GM21737 (cell line): Measurements from ENCODE around the gene SELENOW.
"Not testable (repeated sequence)": the region's sequence is repeated elsewhere in the genome, so short reads cannot be mapped to it uniquely, and the experiment has no call there.

Source experiments
- ATAC-seq: cut with Tn5 transposase; IDR thresholded peaks from one replicate; pipeline ENCODE4 v1.9.1; 2021; ENCODE audit warnings: mild to moderate bottlenecking, moderate library complexity; ENCODE audit not compliant: unreplicated experiment

SELENOW gene

DNA sequence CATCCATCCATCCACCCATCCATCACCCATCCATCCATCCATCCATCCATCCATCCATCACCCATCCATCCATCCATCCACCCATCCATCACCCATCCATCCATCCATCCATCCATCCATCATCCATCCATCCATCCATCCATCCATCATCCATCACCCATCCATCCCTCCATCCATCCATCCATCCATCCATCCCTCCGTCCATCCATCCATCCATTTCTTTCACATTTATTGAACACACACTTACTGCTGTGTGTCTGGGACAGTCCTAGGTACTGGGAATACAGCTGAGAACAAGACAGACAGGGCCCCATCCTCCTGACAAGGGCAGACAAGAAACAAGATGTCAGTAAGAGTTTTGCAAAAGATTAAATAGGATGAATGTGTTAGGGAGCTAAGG lies 39.7 kb downstream of the SELENOW start:
- ATAC-seq, result not testable (repeated sequence)

DNA sequence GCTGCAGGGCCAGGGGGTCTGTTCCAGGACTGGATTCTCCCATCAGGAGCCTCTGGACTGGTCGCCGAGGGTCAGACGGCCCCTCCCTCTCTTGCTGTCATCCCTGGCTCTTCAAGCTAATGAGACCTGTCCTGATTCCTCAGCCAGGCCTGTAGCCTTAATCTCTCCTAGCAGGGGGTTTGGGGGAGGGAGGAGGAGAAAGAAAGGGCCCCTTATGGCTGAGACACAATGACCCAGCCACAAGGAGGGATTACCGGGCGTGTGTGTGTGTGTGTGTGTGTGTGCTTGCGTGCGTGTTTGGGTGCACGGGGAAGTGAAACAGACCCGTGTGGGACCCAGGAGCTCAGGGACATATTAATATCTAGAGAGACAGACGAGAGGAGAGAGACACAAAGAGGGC lies 41.4 kb downstream of the SELENOW start:
- ATAC-seq, result no peak

DNA sequence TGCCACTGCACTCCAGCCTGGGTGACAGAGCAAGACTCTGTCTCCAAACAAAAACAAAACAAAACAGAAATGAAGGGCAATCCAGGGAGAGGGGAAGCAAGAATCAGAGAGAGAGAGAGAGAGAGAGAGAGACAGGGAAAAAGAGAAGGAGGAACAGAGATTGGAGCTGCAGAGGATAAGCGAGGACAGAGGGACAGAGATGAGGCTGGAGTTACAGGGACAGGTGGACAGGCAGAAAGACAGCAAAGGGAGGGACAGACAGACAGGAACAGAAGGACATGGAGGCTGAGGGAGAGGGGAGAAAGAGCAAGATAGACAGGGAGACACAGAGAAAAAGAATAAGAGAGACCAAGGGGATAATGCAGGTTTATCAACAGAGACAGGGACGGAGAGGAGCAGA lies 41.9 kb downstream of the SELENOW start:
- ATAC-seq, result no peak

DNA sequence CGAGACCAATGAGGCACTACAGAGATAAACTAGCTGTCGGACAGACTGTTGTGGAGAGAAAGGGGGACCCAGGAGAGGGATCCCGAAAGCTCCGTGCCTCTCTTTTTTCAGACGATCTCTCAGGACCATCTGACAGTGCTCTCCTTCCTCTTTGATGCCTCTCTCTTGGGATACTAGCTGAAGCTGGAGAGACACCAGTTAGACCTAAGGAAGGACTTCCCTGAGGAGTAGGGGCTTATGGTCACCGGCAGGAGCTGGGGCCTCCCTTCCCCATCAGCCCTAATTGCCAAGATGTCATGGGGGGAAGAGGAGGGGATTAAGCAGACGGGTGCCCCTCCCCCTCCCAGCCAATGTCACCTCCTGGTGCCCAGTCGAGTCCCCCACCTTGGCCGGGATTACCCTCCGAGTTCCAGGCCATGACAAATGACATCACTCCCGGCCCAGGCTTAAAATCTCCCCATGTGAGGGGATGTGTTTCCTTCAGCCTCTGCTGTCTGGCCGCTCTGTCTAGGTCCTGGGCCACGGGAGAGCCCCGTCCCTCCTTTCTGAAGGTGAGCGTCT lies 43.0 kb downstream of the SELENOW start, which contains the start of gene CRX:
Gene CRX, plus strand, starts transcription at position 478 of the 561 bp plus-strand sequence. CDS start 12,507 bp downstream, outside the sequence.
- no peak for ATAC-seq

DNA sequence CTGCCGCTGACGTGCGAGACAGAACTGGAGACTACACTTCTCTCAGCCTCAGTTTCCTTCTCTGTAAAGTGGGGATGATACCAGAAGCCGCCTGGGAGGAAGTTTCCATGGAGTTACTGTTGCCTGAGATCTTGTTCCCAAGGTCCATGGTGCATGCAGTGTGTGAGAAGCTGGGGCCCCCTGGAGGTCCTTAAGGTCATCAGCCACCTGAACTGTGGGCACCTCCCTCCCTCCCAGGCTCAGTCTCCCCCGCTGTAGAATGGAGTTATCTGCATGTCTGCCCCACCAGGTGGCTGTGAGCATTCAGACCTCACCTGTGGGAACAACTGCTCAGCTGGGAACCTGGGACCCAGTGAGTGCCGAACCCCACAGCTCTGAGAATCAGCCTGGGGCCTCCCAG lies 45.9 kb downstream of the SELENOW start:
- ATAC-seq, result no peak

DNA sequence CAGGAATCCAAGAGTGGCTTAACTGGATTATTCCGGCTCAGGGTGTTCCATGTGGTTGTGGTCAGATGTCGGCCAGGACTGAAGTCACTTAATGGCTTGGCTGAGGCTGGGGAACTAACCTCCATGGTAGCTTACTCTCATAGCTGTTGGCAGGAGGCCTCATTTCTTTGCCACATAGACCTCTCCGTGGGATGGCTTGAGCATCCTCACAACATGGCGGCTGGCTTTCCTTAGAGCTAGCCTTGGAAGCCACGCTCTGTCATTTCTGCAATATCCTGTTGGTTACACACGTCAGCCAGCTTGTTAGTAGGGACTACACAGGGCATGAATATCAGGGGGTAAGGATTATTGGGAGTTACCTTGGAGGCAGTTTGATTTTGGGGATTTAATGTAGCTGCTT lies 48.3 kb downstream of the SELENOW start:
- ATAC-seq, result no peak

DNA sequence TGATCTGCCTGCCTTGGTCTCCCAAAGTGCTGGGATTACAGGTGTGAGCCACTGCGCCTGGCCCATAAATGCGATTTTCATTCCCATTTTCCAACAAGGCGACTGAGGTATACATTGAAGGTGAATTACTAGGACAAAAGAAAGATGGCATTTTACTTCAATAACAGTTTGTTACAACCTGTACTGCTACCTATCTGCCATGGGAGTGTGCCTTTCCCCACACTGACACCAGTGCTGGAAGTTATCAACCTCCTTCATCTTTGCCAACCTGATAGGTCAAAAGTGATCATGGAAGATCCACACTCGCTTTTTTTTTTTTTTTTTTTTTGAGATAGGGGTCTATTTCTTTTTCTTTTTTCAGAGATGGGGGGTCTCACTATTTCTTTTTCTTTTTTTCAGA lies 54.2 kb downstream of the SELENOW start:
- ATAC-seq, result no peak
